HG03175 (cell line): Measurements from ENCODE around the gene CEP85L.

Source experiments
- ATAC-seq: cut with Tn5 transposase; IDR thresholded peaks from one replicate; pipeline ENCODE4 v1.9.1; 2021; ENCODE audit warnings: mild to moderate bottlenecking, moderate library complexity; ENCODE audit not compliant: unreplicated experiment

CEP85L gene

DNA sequence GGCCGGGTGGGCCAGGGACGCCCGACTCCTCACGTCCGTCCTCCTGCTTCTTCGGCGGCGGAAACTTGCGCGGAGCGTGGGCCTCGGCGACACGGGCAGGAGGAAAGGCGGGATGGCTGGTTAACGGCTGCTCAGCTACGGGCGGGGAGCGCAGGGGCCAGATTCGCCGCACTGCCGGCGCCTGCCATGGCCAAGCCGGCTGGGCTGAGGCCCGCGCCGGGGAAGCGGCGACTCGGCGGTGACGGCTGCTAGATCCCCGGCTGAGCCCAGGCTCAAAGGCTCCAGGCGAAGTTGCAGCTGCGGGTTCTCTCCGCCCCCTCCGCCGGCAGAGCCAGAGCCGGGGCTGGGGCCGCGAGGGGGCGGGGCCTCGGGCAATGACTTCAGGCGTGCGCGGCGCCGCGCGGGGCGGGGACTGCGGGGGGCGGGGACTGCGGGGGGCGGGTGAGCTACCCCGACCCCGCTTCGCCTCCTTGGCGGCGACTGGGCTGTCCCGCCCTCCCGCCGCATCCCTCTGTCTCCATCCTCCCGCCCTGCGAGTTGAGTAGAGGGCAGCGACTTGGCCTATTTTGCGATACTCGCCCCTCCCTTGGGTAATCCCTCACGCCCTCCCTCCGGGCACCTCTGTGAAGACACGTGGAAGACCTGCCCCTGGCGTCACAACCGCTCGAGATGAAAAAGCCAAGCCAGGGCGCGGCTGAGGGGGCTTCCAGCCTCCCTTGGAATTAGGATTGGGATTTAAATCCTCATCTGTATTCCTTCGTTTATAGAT is at the start of gene CEP85L:
CEP85L (minus strand) TSS at position 310 of the 769 bp plus-strand sequence. CDS start 322 bp downstream, outside the sequence.
- ATAC-seq, result peak; percentile 90

DNA sequence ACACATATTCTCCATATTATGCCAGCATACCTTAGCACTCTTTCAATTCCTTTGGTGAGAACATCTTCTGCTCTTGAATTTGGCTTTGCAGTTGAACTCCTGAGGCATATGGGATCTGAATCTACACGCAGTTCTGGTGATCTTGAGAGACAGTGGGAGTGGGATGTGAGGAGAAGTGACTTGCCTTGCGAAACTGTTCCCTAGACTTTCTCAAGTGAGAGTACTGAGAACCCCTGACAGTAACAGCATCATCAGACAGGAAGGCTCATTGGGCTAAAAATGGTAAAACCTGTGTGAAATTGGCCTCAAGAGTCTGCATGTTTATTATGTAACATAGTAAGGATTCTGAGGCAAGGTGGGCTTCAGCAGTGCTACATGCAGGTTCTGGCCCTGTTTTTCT is 49.1 kb upstream of the CEP85L start:
- no peak for ATAC-seq

DNA sequence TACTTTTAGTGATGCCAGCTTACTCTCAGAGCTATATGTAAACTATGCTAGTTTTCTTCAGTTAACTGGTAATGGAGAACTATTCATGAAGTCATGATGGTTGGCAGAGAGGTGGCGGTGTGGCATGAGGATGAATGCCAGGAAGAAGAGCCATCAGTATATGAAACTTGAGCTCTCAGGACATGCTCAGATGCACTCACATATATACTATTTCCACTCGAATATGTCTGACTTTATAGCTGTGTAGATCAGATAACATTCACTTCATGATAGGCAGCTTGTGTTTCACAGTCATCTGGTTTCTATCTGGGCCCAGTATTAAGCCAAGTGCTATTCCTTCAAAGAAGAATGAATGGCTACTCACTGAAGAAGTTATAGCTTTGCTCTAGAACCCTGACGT is 46.2 kb upstream of the CEP85L start:
- no peak for ATAC-seq

DNA sequence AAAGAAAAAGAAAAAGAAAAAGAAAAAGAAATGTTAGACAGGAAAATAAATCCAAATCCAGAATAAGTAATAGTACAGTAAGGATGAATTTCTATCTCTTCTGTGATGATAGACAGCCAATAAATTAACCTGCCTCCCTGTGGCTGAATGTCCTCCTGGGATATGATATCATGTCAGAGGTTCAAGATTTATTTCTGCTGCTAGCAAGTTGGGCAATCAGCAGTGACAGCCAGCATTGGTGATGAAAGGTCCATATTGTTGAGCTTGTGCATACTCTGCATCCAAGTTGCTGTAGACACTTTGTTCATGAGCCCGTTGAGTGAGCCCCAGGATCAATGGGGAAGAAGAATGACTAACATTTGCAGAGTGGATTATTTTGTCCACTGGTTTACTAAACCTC is 44.9 kb upstream of the CEP85L start:
- ATAC-seq, result no peak

DNA sequence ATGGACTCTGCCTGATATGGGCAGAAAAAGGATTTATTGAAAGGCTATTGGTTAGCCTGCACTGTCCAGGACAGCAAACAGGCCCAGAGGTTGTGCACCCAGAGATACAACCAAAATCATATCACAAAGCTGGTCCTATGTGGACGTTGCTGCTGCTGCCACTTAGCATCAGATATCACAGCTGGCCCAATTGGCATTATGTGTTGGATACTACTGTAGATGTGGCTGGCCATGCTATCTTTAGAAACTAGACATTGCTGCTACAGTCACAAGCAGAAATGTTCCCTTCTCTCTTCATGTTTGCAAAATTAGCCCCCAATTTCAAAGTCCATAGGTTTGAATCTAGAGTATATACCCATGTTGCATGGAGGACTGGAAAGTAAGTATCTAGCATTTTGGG is 42.2 kb upstream of the CEP85L start:
- ATAC-seq, result no peak

DNA sequence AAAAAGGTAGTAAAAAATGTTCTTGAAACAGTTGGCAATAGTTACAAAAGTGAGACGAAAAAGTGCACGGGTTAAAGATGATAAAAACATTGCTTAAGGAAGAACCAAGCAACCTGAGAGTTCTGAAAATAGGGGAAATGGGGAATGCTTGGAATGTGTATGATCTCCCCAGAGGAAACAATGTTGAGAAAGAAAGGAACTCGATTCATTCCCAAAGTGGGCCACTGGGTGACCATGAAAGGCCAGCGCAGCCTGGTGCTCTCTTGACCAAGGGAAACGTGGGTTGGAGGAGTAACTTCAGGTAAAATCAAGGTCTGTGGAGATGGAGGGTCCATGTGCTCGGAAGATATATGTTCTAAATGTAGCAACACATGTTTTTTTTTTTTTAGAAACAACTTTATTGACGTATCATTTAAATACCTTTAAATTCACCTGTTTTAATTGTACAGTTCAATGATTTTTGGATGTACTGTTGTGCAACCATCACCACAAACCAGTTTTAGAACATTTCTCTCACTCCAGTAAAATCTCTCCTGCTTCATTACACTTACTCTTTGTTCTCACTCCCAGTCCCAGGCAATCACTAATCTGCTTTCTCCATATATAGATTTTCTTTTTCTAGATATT is 34.5 kb upstream of the CEP85L start:
- ATAC-seq, result no peak

DNA sequence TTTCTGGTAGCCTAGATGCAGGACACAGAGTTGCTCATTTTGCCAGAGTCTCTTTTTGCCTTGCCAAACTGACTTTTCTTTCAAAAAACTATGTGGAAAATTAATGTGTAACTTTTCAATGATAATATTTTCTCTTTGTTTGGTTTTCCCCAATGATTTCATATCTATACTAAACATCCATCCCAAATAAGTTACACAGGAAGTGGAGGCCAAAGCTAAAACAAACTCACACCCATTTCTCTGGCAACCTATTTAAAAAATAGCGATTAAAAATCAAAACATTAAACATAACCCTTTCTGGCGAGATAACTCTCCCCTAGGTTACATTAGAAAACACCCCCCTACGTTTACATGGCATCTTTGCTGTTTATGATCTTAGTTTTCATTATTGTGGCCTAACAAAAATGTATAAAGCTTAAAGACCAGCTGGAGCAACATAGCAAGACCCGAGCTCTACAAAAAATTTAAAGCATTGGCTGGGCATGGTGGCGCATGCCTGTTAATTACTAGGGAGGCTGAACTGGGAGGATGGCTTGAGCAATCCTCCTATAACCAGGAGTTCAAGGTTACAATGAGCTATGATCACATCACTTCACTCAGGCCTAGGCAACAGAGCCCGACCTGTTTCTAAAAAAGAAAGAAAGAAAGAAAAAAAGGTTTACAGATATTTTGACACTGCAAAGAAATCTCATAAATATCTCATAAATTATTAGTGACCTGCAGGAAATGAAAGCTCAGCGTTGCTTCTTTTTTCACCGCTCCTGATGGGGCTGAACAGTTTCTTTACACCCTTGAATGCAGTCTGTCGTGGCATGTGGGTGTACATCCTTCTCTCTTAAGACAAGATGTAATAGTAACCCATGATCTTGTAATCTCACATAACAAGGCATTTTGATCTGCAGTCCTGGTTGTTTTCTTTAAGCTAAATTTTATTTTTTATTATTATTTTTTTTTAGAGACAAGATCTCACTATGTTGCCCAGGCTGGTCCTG is 32.8 kb upstream of the CEP85L start:
- peak; percentile 44 for ATAC-seq

DNA sequence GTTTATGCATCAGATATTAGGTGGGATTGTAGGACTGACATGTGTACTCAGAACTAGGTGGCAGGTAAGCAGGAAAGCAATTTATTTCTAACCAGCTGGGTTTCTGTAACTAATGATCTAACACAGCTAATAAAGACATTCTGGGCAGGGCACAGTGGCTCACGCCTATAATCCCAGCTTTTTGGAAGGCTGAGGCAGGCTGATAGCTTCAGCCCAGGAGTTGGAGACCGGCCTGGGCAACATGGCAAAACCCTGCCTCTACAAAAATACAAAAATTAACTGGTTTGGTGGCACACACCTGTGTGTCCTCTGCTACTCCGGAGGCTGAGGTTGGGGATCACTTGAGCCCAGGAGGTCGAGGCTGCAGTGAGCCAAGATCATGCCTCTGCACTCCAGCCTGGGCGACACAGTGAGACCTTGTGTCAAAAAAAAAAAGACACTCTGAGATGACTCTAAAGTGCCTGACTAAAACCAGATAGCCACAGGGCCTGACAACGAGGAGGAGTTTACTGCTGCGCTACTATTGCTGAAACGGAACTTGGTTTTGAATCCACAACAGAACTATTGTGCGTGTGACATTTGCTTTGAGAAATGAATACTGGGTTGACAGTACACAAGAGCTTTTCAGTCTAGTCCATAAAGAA is 29.2 kb upstream of the CEP85L start:
- no peak for ATAC-seq

DNA sequence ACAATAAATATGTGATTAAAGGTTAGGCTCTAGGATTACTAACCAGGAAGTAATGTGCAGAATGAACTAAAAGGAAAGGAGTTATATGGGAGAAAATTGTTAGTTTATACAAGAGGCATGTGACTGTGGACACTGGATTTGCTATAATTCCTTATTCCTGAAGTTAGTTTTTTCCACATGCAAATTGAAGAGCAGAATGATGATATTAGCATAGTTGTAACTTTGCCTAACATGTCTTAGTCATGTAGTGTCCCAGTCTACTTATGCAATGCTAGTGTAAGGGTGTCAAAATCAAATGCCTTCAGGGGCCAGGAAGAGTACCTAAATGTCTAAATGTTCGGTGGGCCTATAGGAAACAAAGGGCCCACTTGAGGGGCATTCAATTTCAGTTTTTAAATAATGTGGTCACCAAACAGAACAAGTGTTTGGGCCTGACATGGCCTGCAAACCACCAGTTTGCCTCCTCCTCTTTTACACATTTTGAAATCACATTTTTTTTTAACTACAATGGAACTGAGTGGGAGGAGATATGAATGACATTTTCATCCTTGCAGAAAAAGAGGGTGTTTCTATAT is 28.0 kb upstream of the CEP85L start:
- ATAC-seq, result no peak

DNA sequence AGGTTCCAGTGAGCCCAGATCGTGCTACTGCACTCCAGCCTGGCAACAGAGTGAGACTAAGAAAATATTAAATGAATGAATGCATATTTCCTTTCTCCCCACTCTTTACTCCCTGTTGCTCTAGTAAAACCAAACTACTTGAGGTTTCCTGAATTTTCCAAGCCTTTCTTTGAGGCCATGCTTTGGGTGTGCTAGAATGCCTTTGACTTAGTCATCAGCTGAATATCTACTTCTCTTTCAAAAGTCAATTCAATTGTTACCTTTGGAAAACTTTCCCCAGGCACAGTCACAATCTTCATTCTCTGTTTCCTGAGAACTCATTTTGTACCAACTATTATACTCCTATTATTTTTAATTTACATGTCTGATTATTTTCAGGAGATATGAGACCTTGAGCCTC is 27.5 kb upstream of the CEP85L start:
- no peak for ATAC-seq

DNA sequence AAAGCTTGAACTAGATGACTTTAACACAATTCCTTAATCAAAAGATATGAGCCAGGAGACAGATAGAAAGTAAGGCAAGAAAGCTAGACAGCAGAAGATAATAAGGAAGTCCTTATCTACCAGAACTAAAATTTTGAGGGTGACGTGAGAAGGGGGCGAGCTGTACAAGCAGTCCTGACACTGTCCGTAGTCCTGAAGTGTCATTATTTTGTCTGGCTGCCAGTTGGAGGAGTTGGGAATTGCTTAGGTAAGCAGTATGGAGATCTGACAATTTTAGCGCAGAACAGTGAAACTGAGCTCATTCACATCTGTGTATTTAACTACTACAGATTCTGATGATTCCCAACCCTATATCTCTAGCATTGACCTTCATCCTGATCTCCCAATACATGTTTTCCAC is 25.8 kb upstream of the CEP85L start:
- no peak for ATAC-seq

DNA sequence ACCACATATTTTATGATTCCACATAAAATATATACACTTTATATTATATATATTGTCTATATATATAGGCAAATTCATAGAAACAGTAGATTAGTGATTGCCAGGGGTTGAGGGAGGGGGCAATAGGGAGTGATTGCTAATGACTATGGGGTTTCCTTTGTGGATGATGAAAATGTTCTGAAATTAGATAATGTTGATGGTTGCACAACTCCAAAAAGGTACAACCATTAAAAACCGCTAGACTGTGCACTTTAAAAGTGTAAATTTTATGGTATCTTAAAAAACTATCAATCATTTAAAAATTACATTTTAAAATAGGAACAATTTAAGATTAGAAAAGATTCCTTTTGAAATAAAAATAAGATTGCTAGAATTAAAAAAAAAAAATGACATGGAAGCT is 23.8 kb upstream of the CEP85L start:
- no peak for ATAC-seq

DNA sequence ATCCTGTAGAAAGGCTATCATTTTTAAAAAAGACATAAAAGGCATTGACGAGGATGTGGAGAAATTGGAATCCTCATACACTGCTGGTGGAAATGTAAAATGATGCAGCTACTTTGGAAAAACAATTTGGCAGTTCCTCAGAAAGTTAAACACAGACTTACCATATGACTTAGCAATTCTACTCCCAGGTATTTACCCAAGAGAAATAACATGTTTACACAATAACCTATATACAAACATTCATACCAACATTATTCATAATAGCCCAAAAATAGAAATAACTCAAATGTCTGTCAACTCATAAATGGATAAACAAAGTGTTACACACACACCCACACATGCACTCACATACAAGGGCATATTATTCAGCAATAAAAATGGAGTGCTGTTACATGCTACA is 23.4 kb upstream of the CEP85L start:
- no peak for ATAC-seq

DNA sequence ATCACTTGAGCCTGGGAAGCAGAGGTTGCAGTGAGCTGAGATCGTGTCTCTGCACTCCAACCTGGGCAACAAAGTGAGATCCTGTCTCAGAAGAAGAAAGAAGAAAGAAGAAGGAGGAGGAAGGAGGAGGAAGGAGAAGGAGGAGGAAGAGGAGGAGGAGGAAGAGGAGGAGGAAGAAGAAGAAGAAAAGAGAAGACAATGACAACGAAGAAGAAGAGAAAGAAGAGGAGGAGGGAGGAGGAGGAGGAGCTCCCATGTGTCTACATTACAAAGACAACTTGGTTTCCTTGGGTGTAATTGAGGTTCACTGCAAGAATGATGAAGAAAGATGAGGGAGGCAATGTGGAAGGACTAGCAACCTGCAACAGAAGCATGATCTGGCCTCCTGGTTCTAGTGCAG is 21.3 kb upstream of the CEP85L start:
- ATAC-seq, result no peak

DNA sequence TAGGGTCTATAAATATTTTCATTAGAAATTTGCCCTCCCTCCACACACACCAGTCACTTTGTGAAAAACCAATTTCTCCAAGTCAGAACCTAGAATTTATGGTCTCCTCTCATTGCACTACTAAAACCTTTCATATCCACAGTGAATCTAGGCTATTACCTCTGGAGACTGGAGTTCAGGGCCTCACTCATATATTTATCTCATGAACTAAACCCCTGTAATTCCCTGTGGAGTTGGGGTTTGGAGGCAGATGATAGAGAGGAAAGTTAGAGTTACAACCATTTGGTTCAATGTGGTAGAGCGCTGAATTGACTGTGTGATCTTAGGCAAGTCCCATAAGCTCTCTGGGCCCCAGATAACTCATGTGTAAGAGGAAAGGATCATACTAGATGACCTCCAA is 18.2 kb upstream of the CEP85L start:
- ATAC-seq, result no peak

DNA sequence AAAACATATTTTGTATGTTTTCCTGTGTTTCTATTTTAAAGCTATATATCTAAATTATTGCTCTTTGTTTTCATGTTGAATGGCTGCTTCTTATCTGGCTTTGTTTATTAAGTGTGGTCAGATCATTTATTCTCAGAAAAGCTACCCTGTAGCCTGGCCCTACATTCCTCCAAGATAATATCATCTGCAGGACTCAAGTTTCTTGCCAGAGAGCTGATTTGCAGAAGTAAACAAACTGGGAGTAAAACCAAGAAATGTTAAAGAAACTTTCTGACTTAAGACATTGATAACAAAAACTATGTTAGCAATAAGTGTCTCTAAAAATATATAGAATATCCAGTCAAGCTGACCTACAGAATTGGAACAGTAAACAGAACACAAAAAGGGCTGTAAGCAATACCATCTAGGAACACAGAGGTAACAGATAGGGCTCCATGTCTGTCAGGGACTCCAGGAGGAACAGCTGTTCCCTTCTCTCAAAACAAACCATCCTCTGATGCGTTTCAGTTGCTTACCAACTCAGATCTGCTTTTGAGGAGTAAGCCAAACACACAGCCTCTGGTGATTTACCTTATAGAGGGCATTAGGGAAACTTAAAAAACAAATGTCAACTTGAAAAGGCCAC is 17.5 kb upstream of the CEP85L start:
- no peak for ATAC-seq

DNA sequence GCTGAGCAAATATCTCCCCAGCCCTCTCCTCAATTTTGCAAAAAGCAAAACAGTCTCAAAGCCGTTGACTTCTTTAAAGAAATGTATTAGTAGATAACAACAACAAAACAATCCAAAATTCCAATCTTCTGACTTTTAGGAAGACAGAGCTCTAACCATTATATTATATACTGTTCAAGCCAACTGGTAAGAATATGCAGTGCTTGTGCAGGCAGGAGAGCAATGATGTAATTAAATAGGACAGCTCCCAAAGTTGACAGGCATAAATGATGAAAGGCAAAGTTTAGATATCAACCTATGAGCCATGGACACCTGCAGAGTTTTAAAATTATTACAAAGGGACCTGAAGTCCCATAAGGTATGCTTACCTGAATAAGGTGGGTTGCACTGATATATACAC is 16.6 kb upstream of the CEP85L start:
- no peak for ATAC-seq

DNA sequence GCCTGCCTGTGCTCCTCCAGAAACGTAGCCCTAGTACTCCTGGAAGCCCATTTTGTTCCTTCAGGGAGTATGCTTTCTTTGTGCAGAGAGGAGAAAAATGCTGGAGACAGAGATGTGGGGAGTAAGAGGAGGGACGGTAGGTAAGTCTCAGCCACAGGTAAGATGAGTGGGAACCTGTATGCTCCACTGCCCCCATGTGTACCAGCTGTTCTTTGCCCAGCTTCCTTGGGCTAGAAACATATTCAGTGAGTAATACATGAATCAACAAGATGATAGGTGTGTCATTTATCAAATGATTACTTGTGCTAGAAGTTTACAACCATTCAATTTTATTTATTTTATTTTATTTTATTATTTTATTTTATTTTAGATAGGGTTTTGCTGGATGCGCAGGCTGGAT is 13.6 kb upstream of the CEP85L start:
- peak; percentile 42 for ATAC-seq

DNA sequence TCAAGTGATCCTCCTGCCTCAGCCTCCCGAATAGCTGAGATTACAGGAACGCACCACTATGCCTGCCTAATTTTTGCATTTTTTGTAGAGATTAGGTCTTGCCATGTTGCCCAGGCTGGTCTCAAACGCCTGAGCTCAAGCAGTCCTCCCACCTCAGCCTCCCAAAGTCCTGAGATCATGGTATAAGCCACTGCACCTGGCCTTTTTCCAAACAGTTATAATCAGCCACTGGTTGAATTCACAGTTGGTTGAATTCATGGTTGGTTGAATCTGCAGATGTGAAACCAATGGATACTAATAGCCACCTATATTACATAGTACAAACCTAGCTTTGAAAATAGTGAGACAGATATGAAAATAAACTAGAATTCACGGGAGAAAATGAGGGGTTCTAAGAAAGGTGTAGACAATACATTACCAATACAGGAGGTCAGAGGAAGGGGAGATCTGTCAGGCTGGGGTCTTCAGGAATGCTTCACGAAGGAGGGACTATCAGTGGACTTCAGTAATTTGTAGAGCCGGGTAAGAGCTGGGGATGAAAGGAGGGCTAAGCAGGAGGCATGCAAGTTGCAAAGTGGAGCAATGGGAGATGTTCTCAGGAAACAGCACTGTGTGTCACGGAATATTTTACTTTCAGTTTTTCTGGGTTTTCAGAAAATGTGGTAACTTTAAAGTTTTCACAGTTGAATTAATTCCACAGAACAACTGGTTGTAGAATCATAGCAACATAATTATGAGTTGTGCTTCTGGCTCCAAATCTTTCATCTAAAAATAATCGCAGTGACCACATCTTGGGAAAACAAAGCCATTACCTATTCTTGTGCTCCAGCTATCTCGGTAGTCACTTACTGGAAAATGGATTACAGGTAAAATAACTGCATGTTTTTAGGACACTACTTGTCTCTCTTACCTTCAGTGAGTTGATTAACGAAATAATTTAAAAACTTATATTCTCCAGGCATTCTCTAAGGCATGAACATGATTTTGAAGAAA is 12.9 kb upstream of the CEP85L start:
- ATAC-seq, result no peak
